BLaER1 treated with 17β-estradiol and CSF1 and Interleukin-3, amounts not matched to agents 10 nM and 100 nM (cell line): ENCODE measurements around the gene TXNRD2.

Experiments used
- H3K27ac ChIP-seq, 11 experiments: shearing (Covaris generic); formaldehyde crosslinking; 2 replicates each; pipeline ENCODE4 v1.8.1; 2022
- H3K27me3 ChIP-seq, 11 experiments: shearing (Covaris generic); formaldehyde crosslinking; 2 replicates each; pipeline ENCODE4 v1.8.1; 2022
- H3K36me3 ChIP-seq, 11 experiments: shearing (Covaris generic); formaldehyde crosslinking; 2 replicates each; pipeline ENCODE4 v1.8.1; 2022
- H3K4me1 ChIP-seq, 10 experiments: shearing (Covaris generic); formaldehyde crosslinking; 2 replicates each; pipeline ENCODE4 v1.8.1; 2022
- H3K4me2 ChIP-seq, 11 experiments: shearing (Covaris generic); formaldehyde crosslinking; 2 replicates each; pipeline ENCODE4 v1.8.1; 2022
- H3K4me3 ChIP-seq, 10 experiments: shearing (Covaris generic); formaldehyde crosslinking; 2 replicates each; pipeline ENCODE4 v1.8.1; 2022
- H3K9ac ChIP-seq, 11 experiments: shearing (Covaris generic); formaldehyde crosslinking; 2 replicates each; pipeline ENCODE4 v1.8.1; 2022
- H3K9me3 ChIP-seq, 11 experiments: shearing (Covaris generic); formaldehyde crosslinking; replicated peaks in 1 of 11; 2 replicates each; pipeline ENCODE4 v1.8.1; 2022
- H4K20me1 ChIP-seq, 11 experiments: shearing (Covaris generic); formaldehyde crosslinking; 2 replicates each; pipeline ENCODE4 v1.8.1; 2022
- Cebpa-rat ChIP-seq, 11 experiments: shearing (Covaris generic); IDR thresholded peaks; 2 replicates each; pipeline ENCODE4 v1.8.1; 2022

TXNRD2 gene

GRCh38 chr22:19951346-19951745 lies 9.7 kb upstream of the TXNRD2 start:
- H3K36me3 ChIP-seq = peaks cover 0 to 50% (median 34%) of the 10 kb centered on the region in 11 experiments; a peak in 16 of 22 replicates
- peak overlapping the region in 9 of 11 experiments; percentile 17 to 99 (median 62); a peak in 18 of 22 replicates for H3K4me2 ChIP-seq
- H3K4me3 ChIP-seq = no peak overlapping the region
- H3K4me1 ChIP-seq = peaks cover 57 to 100% (median 96%) of the 10 kb centered on the region in 10 experiments
- peak overlapping the region in 4 of 11 experiments; percentile 14 to 56 (median 22); a peak in 7 of 22 replicates for H3K27ac ChIP-seq
- H3K9ac ChIP-seq = peak overlapping the region in 2 of 11 experiments; percentile 2 to 49; a peak in 2 of 22 replicates
- TF ChIP-seq Cebpa-rat (IDR thresholded peaks at IDR 0.05) = no peak
- no peaks in the 10 kb centered on the region for H3K27me3 ChIP-seq
- no peaks in the 10 kb centered on the region for H3K9me3 ChIP-seq
- peaks cover 34 to 93% (median 78%) of the 10 kb centered on the region in 11 experiments for H4K20me1 ChIP-seq

- Histone ChIP-seq H3K4me1 (peaks cover 75 to 100% (median 96%) of the 10 kb centered on the region in 10 experiments), H3K27ac (peak overlapping the region in 10 of 11 experiments; percentile 5 to 83 (median 56); a peak in 17 of 22 replicates), H3K9ac (peak overlapping the region; percentile 23 to 74 (median 56); a peak in 18 of 22 replicates), H3K36me3 (peaks cover 0 to 43% (median 31%) of the 10 kb centered on the region in 11 experiments; a peak in 15 of 22 replicates), H3K4me2 (peak overlapping the region; percentile 68 to 99 (median 96)), H3K4me3 (peak overlapping the region in 1 of 10 experiments; percentile 17; a peak in 1 of 20 replicates), H4K20me1 (peaks cover 4 to 68% (median 46%) of the 10 kb centered on the region in 11 experiments; a peak in 18 of 22 replicates), H3K27me3 (no peaks in the 10 kb centered on the region), H3K9me3 (no peaks in the 10 kb centered on the region)
- TF ChIP-seq Cebpa-rat (IDR thresholded peaks at IDR 0.05) = no peak
Measured at GRCh38 chr22:19948057-19948760, 6.6 kb upstream of the TXNRD2 start.

- H3K27ac ChIP-seq = peak overlapping the region; percentile 87 to 100 (median 96)
Measured at GRCh38 chr22:19943082-19944026, 1.7 kb upstream of the TXNRD2 start.

GRCh38 chr22:19942157-19943081 lies 801 bp upstream of the TXNRD2 start:
- Histone ChIP-seq H3K4me1 (peaks cover 61 to 79% (median 70%) of the 10 kb centered on the region in 10 experiments), H3K27ac (peak overlapping the region; percentile 87 to 100 (median 96)), H3K9ac (peak overlapping the region; percentile 88 to 99 (median 94)), H3K36me3 (peaks cover 4 to 17% (median 6%) of the 10 kb centered on the region in 11 experiments; a peak in 21 of 22 replicates), H4K20me1 (peaks cover 0 to 15% (median 4%) of the 10 kb centered on the region in 11 experiments; a peak in 6 of 22 replicates), H3K9me3 (peaks cover 0 to 9% (median 6%) of the 10 kb centered on the region in 11 experiments; a peak in 18 of 22 replicates), H3K27me3 (no peaks in the 10 kb centered on the region), H3K4me3 (peak overlapping the region; percentile 71 to 90 (median 82)), H3K4me2 (peak overlapping the region; percentile 93 to 99 (median 97))
- TF ChIP-seq Cebpa-rat (IDR thresholded peaks at IDR 0.05) = no peak

More at GRCh38 chr22:19943082-19944026, 1.7 kb upstream of the TXNRD2 start:
- peaks cover 0 to 23% (median 9%) of the 10 kb centered on the region in 11 experiments; a peak in 11 of 22 replicates for H4K20me1 ChIP-seq
- H3K36me3 ChIP-seq = peaks cover 0 to 10% (median 3%) of the 10 kb centered on the region in 11 experiments; a peak in 7 of 22 replicates
- peaks cover 69 to 82% (median 78%) of the 10 kb centered on the region in 10 experiments for H3K4me1 ChIP-seq
- no peaks in the 10 kb centered on the region for H3K27me3 ChIP-seq
- peak in 1 of 11 experiments; percentile 7; a peak in 1 of 22 replicates for TF ChIP-seq Cebpa-rat (IDR thresholded peaks at IDR 0.05)
- no peaks in the 10 kb centered on the region; a peak in 2 of 22 replicates for H3K9me3 ChIP-seq
- H3K4me3 ChIP-seq = peak overlapping the region; percentile 71 to 90 (median 82)
- H3K9ac ChIP-seq = peak overlapping the region; percentile 88 to 99 (median 94)
- H3K4me2 ChIP-seq = peak overlapping the region; percentile 93 to 99 (median 97)

- Histone ChIP-seq H3K4me2 (peak overlapping the region; percentile 92 to 99 (median 97)), H3K9me3 (peaks cover 9 to 26% (median 23%) of the 10 kb centered on the region in 11 experiments), H3K36me3 (peaks cover 20 to 34% (median 23%) of the 10 kb centered on the region in 11 experiments), H3K27me3 (no peaks in the 10 kb centered on the region), H3K4me1 (peaks cover 45 to 63% (median 54%) of the 10 kb centered on the region in 10 experiments), H3K27ac (peak overlapping the region; percentile 87 to 100 (median 96)), H3K4me3 (peak overlapping the region; percentile 71 to 90 (median 82)), H4K20me1 (peaks cover 0 to 3% (median 0%) of the 10 kb centered on the region in 11 experiments; a peak in 1 of 22 replicates), H3K9ac (peak overlapping the region; percentile 88 to 99 (median 94))
- TF ChIP-seq Cebpa-rat (IDR thresholded peaks at IDR 0.05) = no peak
Measured at GRCh38 chr22:19940536-19941364, 868 bp downstream of the TXNRD2 start.

GRCh38 chr22:19937616-19938473 lies 3.8 kb downstream of the TXNRD2 start:
- H3K4me1 ChIP-seq = peaks cover 24 to 43% (median 27%) of the 10 kb centered on the region in 10 experiments
- no peak overlapping the region for H3K4me2 ChIP-seq
- H3K9me3 ChIP-seq = peaks cover 19 to 39% (median 34%) of the 10 kb centered on the region in 11 experiments
- H3K36me3 ChIP-seq = peaks cover 27 to 47% (median 32%) of the 10 kb centered on the region in 11 experiments
- H3K27me3 ChIP-seq = no peaks in the 10 kb centered on the region
- H4K20me1 ChIP-seq = peaks cover 0 to 12% (median 5%) of the 10 kb centered on the region in 11 experiments; a peak in 7 of 22 replicates
- TF ChIP-seq Cebpa-rat (IDR thresholded peaks at IDR 0.05) = no peak
- no peak overlapping the region for H3K27ac ChIP-seq
- H3K4me3 ChIP-seq = no peak overlapping the region
- H3K9ac ChIP-seq = no peak overlapping the region
